GM19035 (cell line): Measurements from ENCODE around the gene NAA38.
A peak's percentile ranks its signal among the peaks of the same experiment; 100 is the strongest.

Experiments
- ATAC-seq: cut with Tn5 transposase; IDR thresholded peaks from one replicate; pipeline ENCODE4 v1.9.1; 2021; ENCODE audit not compliant: unreplicated experiment

The NAA38 gene

GRCh38 chr17:7841396-7841914 is 15.9 kb downstream of the NAA38 start:
- peak; percentile 3 for ATAC-seq

DNA sequence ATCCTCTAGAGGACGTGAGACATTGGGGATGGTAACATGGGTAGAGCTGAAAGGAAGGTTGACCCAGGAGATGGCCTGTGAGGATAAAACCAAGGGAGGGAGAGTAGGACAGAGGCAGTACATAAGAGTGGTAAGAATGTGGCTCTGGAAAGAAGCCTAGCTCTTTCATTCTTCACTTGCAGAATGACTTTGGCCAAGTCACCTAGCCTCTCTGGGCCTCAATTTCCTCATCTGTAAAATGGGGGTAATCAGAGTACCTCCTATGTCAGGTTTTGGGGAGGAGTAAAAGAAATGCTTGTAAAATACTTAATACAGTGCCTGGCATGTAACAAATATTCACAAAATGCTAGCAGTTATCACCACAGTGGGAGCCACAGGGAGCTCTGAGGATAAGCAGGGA is 16.5 kb downstream of the NAA38 start:
- ATAC-seq = no peak

- ATAC-seq = no peak
Observed at GRCh38 chr17:7840441-7840840, 16.9 kb downstream of the NAA38 start.

GRCh38 chr17:7839876-7840261 is 17.5 kb downstream of the NAA38 start:
- ATAC-seq = no peak

DNA sequence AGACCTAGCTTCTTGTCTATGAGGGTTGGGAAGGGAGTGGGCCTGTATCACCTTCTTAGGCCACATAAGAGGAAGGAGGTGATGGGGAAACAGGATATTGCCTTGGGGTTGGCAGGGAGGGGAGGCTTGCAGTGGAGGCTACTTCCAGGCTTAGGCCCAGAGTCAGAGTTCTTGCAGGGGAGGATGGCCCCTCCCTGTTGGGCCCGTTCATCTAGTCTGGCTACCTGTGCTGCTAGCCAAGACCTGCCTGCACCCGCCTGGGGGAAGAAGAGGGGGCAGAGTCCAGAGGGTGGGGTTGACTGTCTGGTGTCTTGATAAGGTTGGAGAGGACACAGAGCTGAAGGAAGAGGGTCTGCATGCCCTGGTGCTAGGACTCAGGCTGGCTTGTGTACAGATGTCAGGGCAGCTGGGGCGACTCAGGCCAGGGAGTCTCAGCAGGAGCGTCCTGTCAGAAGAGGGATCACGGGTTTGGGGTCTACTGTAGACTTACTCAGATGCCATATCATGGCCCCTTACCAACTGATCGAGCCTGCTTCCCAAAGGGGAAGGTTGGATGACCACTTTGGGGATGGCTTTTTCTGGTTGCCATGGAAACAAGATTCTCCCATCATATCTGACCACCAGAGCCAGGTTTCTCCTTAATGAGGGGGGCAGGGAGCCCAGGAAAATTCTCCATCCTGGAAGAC is 18.0 kb downstream of the NAA38 start:
- ATAC-seq = no peak

DNA sequence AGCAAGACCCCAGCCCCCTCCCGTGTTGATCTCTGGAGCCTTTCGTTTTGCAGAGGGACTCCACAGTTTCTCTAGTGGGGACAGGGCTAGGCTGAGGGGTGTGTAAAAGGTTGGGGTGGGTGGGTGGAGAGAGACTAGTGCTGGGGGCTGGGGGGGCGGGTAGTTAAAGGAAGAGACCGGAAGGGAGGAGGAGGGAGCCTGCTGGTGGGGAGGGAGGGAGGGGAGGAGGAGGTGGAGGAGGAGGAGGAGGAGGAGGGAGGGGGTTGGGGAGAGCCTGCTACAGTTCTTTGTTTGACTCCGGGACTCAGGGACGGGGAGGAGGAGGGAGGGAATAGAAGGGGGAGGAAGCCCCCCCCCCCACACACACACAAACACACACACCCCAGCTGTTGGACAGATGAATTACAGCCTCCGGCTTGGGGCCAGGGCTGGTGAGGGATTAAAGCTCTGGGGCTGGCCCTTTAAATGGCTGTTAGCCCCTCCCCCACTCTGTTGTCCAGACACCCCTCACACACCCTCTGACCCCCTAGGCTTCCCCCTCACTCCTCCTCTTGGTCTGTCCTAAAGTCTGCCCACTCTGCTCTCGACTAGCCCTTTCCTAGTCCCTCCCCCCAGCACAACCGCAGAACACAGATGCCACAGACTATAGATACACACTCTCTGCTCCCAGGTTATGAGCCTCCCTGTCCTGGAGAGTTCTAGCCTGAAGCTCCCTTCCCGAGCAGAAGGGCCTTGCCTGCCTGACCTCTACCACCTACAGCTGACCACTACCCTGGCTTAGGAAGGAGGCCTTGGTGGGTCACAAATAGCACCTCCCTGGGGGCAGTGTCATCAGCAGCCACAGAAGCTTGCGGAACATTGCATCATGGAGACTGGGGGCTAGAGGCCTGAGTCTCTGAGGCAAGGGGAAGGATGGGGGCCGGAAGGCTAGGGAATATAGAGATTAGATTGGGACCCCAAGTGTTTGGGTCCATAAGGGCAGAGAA is 19.0 kb downstream of the NAA38 start:
- no peak for ATAC-seq

- no peak for ATAC-seq
Observed at GRCh38 chr17:7837408-7838088, 19.8 kb downstream of the NAA38 start.

DNA sequence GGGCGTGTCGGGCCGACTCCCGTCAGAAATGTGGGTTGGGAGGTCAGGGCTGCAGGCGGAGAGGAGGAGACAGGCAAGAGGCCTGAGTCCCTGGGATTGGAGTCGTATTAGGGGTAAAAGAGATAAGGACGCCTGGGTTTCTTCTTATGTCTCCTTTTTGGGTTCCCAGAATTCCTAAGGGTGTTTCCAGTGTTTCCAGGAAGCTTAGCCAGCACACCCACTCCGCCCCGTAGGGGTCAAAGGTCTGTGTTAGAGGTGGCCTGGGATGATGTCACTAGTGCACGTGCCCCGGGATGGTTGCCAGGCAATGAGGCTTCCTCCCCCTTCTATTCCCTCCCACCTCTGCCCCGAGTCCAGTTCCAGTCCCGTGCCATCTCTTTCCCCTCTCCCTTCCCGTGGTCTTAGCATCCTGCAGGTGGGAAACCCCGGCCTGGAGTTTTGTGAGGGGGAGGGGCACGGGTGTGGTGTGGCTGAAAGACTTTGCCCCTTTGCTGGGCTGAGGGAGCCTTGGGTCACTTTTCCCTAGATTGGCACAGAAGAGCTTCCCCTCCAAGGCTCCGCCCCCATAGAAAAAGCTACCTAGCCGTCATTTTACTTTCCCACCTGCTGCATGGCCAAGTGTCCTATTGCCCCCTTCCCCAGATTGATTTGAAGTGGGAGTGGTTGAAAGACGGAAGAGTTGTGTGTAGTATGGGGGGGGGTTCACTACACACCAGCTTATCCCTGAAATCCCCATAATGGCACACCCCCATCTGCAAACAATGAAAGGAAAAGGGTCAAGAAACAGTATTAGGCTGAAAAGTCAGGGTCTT is 20.6 kb downstream of the NAA38 start:
- no peak for ATAC-seq

GRCh38 chr17:7835814-7836595 is 21.4 kb downstream of the NAA38 start:
- peak; percentile 29 for ATAC-seq

DNA sequence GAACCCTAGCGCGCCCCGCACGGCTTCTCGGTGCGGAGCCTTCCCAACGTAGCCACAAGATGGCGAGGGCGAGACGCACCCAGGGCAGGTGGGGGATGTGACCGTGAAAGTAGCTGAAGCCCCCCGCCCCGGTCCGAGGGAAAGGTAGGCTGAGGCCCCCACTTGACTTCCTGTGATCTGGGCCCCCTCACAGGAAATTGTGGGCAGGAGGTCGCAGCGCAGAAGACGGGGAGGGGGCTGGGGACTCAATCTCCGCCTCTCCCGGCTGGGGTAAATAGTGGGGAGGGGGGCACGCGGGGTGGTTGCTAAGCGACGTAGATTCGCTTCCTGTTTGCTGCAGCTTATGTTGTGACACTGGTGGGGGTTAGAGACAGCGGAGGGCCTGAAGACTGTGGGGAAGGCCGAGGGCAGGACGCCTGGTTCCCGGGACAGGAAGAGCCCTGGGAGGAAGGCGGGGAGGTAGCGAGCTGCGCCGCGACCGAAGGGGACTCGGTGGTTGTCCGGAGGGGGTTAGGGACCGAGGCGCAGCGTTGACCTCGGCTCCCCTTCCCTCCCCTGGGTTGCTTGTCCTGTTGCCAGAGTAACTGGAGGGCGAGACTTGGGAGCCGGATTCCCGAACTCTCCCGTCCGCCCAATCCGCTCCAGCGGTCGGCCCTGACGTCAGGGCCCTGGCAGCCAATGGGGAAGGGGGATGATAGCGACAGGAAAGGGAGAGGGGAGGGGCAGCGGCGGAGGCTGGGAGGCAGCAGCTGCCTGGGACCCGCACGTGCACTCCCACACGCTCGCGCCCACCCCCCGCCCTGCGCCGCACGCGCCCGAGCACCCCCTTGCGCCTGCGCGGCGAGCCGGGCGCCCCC is 22.2 kb downstream of the NAA38 start:
- peak; percentile 49 for ATAC-seq

- peak; percentile 15 for ATAC-seq
Observed at GRCh38 chr17:7834542-7834956, 22.8 kb downstream of the NAA38 start.

- ATAC-seq = peak; percentile 40
Observed at GRCh38 chr17:7833795-7834541, 23.4 kb downstream of the NAA38 start, which contains the start of gene KDM6B. Gene KDM6B, plus strand, starts transcription at chr17:7834217. Its CDS starts 11,338 bp downstream, at chr17:7845555.

DNA sequence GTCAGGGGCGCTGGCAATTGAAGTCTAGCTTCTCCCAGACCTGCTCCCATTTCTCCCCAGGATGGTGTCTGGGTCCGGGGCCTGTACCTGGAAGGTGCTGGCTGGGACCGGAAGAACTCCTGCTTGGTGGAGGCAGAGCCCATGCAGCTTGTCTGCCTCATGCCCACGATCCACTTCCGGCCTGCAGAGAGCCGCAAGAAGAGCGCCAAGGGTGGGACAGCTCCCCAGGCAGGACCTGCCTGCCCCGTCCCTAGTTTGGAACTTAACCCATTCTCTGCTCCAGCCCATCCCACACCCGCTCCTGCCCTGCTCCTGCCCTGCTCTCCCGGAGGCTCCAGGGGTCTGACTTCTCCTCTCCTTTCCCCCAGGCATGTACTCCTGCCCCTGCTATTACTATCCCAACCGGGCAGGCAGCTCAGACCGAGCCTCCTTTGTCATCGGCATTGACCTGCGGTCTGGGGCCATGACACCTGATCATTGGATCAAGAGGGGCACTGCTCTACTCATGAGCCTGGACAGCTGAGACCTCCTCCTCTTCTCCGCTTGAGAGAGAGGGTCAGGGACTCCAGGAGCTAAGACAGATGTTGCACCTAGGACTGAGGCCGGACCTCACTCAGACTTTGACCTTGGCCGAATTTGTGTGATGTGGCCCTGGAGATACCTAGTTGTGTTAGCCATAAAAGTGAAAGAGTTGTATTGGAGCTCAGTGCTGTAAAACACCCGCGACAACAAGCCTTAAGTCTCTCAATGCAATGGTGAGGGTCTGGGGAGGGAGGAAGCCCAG is 24.2 kb downstream of the NAA38 start:
- no peak for ATAC-seq

GRCh38 chr17:7832431-7832830 is 24.9 kb downstream of the NAA38 start:
- no peak for ATAC-seq

DNA sequence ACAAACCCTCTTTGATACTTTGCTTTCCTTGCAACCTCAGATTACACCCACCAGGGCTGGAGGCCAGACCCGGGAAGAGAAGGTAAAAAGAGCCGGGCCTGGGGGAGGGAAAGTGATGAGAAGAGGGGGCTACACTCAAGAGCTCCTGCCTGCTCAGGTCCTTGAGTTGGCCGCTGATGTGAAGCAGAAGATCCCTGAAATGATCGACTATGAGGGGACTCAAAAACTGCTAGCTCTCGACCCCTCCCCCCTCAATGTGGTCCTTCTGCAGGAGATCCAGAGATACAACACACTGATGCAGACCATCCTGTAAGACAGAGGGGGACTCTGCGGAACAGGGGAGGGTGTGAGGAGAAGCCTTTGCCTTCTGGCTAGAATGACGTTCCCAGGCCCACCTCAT is 26.1 kb downstream of the NAA38 start:
- no peak for ATAC-seq

GRCh38 chr17:7830616-7831015 is 26.7 kb downstream of the NAA38 start:
- ATAC-seq = no peak
